NCI-H2081 treated with DMSO at 0.1 percent for 48 hours (cell line): Measurements from ENCODE around the gene CEP68.
"Not testable (repeated sequence)": the region's sequence is repeated elsewhere in the genome, so short reads cannot be mapped to it uniquely, and the experiment has no call there.

Experiments
- DNase-seq: peaks from one replicate; lab custom pipeline; 2025; lab: John Stamatoyannopoulos, UW

The CEP68 gene

DNA sequence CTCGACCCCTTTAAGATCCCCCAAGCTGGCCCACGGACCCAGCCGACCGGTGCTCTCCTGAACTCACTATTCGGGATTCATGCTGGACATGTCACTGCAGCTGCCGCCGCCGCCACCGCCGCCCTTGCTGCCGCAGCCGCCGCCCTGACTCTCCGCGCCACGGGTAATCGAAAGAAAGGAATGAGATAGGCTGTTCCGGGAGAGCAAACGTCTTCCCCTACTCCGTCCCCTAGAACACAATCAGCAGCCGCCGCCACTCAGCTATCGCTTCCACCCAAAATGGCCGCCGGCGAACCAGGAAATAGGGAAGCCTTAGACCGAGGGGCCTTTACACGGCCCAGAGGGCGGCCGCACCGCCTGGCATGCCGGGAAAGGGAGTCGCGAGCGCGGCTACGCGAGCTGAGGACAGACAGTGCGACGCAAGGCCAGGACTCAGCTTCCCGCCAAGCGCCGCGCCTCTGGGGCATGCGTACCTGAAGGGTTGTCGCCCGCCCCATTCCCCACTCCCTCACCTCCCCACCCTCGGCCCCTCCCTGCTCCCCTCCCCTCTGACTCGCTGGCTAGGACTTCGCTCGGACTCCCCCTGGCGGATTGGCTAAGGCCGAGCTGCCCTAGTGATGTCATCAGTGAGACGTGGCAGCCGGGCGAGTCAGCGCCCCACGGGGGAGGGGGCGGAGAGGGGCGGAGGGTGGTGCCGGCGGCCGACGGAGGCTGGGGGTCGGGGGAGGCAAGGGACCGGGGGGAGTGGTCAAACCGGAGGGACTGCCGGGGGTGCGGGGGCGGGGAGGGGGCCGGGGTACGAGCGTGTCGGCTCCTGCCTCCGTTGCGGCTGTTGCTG is 73.8 kb downstream of the CEP68 start, which contains the start of gene RAB1A:
RAB1A (minus strand) TSS at position 281 of the 838 bp plus-strand sequence; CDS start at position 90, 191 bp downstream.
- peak; percentile 95 for DNase-seq

DNA sequence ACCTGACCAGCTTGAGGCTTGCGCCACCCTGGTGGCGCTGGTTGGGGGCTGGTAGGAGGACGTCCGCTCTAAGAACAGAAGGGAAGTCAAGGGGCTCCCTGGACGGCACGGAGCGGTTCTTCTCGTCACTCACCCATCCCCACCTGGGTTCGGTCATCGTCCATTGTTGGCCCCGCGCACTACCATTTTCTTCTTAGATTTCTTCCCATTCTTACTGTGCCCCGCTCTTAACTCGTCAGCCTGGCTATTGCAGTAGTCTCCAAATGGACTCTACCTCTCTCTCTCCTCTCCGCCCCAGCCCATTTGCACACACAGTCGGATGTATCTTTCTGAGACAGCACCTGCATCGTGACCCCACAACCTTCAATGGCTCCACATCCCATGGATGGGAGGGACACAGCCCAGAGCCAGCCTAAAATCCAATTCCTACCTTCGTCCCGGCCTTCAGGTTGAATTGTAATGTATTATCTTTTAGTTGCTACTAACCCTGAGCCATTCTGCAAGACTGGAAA is 74.5 kb downstream of the CEP68 start:
- no peak for DNase-seq

DNA sequence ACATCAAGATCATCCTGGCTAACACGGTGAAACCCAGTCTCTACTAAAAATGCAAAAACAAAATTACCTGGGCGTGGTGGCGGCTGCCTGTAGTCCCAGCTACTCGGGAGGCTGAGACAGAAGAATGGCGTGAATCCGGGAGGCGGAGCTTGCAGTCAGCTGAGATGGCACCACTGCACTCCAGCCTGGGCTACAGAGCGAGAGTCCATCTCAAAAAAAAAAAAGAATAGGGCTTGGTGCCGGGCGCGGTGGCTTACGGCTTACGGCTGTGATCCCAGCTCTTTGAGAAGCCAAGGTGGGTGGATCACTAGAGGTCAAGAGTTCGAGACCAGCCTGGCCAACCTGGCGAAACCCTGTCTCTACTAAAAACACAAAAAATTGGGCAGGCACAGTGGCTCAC is 76.7 kb downstream of the CEP68 start:
- not testable (repeated sequence) for DNase-seq

DNA sequence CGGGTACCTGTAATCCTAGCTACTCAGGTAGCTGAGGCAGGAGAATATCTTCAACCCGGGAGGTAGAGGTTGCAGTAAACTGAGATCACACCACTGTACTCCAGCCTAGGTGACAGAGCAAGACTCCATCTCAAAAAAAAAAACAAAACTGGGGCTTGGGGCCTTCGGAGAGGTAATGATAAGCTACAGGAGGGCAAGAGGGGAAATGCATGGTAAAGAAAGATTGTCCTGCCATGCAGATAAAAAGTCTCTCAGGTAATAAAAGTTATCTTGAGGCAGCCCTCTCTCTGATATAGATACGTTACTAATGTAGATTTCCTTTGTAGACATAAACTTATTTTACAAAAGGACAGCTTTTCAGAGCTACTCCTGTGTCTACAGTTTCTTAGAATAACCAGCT is 77.4 kb downstream of the CEP68 start:
- DNase-seq = no peak

DNA sequence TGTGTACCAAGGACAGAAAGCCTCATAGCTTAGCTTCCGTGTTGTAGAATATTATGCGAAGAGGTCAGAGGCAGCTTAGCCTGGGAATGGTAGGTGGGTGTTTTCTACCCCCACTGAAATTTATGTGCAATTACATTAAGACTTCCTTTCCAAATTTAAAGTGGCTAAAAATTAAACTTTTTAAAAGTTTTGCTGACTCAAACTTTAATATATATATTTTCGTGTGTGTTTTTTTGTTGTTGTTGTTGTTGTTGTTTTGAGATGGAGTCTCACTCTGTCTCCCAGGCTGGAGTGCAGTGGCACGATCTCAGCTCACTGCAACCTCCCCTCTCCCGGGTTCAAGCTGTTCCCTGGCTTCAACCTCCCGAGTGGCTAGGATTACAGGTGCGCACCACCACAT is 77.9 kb downstream of the CEP68 start:
- DNase-seq = no peak

DNA sequence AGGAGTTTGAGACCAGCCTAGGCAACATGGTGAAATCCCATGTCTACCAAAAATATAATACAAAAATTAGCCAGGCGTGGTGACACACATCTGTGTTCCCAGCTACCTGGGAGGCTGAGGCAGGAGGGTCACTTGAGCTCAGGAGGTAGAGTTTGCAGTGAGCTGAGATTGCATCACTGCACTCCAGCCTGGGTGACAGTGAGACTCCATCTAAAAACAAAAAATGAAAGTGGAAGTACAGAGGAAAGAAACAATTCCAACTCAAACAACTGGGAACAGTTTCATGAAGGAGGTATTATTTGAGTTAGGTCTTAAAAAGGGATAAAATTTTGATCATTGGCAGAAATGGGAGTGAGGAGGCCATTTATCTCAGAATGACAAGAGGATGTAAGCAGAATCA is 80.0 kb downstream of the CEP68 start:
- DNase-seq = no peak
